Measurements from ENCODE around the gene METTL13.

METTL13 gene

DNA sequence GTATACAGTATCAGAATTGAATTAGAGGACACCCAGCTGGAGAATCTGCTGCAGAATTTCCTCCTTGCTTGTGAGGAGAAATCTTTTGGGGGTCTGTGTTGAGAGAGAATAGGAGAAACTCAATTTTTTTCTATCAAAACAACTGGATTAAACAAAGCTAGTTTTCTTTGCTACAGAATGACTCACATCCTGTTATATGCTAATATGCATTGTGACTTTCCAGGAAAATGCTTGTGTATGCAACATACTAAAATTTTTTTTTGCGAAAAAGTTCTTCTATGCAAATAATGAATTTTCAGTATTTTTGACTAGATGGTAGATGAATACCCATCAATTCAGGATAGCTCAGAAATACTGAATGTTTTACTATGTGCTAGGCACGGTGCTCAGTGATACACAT lies 41.8 kb upstream of the METTL13 start:
- Histone ChIP-seq H3K4me1 (ENCODE audit: insufficient read depth, low read length, severe bottlenecking) (peaks cover 36% of the 10 kb centered on the region), H3K27ac (ENCODE audit: low read depth, low read length, poor library complexity, severe bottlenecking) (no peak overlapping the region), H2AFZ (ENCODE audit: low read length) (no peak overlapping the region), H3K36me3 (ENCODE audit: insufficient read depth, low read length) (peaks cover 36% of the 10 kb centered on the region), H3K4me3 (ENCODE audit: low read depth, low read length, poor library complexity, severe bottlenecking) (no peak overlapping the region), H3K79me2 (ENCODE audit: insufficient read depth, low read length) (peaks cover 9% of the 10 kb centered on the region), H3K9me3 (ENCODE audit: low read length) (no peaks in the 10 kb centered on the region), H3K27me3 (ENCODE audit: insufficient read depth, low read length) (no peaks in the 10 kb centered on the region), H3K4me2 (ENCODE audit: low read length) (no peak overlapping the region), H3K9me2 (ENCODE audit: low read depth, low read length) (no peaks in the 10 kb centered on the region), H3K9ac (ENCODE audit: low read length) (no peak overlapping the region), H4K20me1 (ENCODE audit: insufficient read depth, low read length) (no peaks in the 10 kb centered on the region), H3F3A (ENCODE audit: insufficient read depth, low read length) (no peaks in the 10 kb centered on the region)
- TF ChIP-seq, protein P1, sequence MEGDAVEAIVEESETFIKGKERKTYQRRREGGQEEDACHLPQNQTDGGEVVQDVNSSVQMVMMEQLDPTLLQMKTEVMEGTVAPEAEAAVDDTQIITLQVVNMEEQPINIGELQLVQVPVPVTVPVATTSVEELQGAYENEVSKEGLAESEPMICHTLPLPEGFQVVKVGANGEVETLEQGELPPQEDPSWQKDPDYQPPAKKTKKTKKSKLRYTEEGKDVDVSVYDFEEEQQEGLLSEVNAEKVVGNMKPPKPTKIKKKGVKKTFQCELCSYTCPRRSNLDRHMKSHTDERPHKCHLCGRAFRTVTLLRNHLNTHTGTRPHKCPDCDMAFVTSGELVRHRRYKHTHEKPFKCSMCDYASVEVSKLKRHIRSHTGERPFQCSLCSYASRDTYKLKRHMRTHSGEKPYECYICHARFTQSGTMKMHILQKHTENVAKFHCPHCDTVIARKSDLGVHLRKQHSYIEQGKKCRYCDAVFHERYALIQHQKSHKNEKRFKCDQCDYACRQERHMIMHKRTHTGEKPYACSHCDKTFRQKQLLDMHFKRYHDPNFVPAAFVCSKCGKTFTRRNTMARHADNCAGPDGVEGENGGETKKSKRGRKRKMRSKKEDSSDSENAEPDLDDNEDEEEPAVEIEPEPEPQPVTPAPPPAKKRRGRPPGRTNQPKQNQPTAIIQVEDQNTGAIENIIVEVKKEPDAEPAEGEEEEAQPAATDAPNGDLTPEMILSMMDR (IDR thresholded peaks at IDR 0.05; ENCODE audit: low read length): no peak
- no peak for TF ChIP-seq EZH2 (IDR thresholded peaks at IDR 0.05; ENCODE audit: borderline replicate concordance, low read length)

DNA sequence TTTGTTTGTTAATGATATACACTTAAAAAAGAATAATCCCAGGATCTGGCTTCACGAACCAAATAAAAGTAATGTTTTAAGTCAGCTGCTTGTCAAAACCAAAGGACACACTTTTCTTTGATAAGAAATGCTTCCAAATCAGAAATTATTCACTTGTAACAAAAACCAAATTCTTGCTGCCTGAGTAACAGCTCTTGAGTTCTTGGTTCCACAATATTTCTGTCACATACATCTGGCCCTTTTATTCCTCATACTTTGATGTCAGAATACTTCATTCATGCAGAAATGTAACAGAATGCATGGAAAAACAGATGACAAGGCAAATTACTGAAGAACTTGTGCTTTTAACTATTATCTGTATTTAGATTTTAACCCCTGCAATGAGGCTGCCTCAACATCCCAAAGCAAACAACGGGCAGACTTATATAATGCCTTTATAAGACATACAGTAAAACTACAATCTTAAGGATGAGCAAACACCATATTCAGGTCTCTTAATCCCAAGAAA lies 41.0 kb upstream of the METTL13 start:
- Histone ChIP-seq H3K9me3 (ENCODE audit: low read length) (no peaks in the 10 kb centered on the region), H3K79me2 (ENCODE audit: insufficient read depth, low read length) (peaks cover 9% of the 10 kb centered on the region), H3K36me3 (ENCODE audit: insufficient read depth, low read length) (peaks cover 33% of the 10 kb centered on the region), H3K4me1 (ENCODE audit: insufficient read depth, low read length, severe bottlenecking) (peaks cover 36% of the 10 kb centered on the region), H3K9ac (ENCODE audit: low read length) (peak overlapping the region; percentile 81), H3K4me3 (ENCODE audit: low read depth, low read length, poor library complexity, severe bottlenecking) (peak overlapping the region; percentile 90), H4K20me1 (ENCODE audit: insufficient read depth, low read length) (no peaks in the 10 kb centered on the region), H2AFZ (ENCODE audit: low read length) (no peak overlapping the region), H3K27me3 (ENCODE audit: insufficient read depth, low read length) (no peaks in the 10 kb centered on the region), H3K4me2 (ENCODE audit: low read length) (peak overlapping the region; percentile 87), H3K9me2 (ENCODE audit: low read depth, low read length) (no peaks in the 10 kb centered on the region), H3F3A (ENCODE audit: insufficient read depth, low read length) (no peaks in the 10 kb centered on the region), H3K27ac (ENCODE audit: low read depth, low read length, poor library complexity, severe bottlenecking) (peak overlapping the region; percentile 82)
- TF ChIP-seq, protein P1 (IDR thresholded peaks at IDR 0.05; ENCODE audit: low read length): no peak
- TF ChIP-seq EZH2 (IDR thresholded peaks at IDR 0.05; ENCODE audit: borderline replicate concordance, low read length): no peak

DNA sequence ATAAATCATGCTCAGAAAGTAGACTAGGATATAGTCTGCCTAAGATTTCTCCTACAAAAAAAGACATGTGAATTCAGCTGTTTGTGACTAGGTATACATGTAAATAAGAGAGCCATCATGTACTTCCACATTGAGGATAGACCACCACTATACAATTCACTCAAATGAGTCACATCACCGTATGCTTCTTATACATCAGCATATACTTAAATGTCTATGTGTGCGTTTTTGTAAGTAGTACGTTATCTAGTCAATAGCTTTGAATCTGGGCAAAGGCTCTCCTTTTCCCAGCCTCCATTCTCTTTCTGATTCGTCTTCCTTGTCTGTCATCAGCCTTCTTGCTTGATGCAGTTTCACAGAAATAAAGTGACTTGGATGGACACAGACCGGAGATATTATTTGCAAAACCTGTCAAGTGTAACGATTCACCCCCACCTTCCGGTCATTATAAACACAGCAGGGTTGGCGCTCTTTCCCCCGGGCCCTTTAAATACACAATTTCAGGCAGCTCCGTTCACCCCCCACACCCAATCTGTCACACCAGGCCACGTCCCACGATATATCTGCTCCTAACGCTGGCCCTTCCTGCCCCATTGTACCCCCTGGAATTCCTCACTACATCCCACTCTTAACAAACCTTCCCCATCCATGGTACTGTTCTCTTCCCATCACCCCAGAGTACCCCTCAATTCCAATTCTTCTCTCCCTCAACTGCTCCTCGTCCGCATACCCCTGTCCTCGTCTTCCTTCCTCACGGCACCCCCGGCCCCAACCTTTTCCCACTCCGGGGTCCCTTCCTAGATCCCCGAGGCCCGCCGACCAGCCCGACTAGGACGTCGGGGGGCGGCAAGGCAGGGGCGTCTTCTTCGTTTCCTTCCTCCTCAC lies 40.2 kb upstream of the METTL13 start:
- Histone ChIP-seq H3K4me2 (ENCODE audit: low read length) (peak overlapping the region; percentile 87), H3K27ac (ENCODE audit: low read depth, low read length, poor library complexity, severe bottlenecking) (peak overlapping the region; percentile 82), H3K4me3 (ENCODE audit: low read depth, low read length, poor library complexity, severe bottlenecking) (peak overlapping the region; percentile 90), H3K9me3 (ENCODE audit: low read length) (no peaks in the 10 kb centered on the region), H3K79me2 (ENCODE audit: insufficient read depth, low read length) (peaks cover 9% of the 10 kb centered on the region), H3K9ac (ENCODE audit: low read length) (peak overlapping the region; percentile 81), H3F3A (ENCODE audit: insufficient read depth, low read length) (no peaks in the 10 kb centered on the region), H3K36me3 (ENCODE audit: insufficient read depth, low read length) (peaks cover 25% of the 10 kb centered on the region), H4K20me1 (ENCODE audit: insufficient read depth, low read length) (no peaks in the 10 kb centered on the region), H3K27me3 (ENCODE audit: insufficient read depth, low read length) (no peaks in the 10 kb centered on the region), H3K4me1 (ENCODE audit: insufficient read depth, low read length, severe bottlenecking) (peaks cover 36% of the 10 kb centered on the region), H2AFZ (ENCODE audit: low read length) (peak overlapping the region; percentile 57; the same call in 1 of the 2 replicates), H3K9me2 (ENCODE audit: low read depth, low read length) (no peaks in the 10 kb centered on the region)
- TF ChIP-seq, protein P1 (IDR thresholded peaks at IDR 0.05; ENCODE audit: low read length): no peak
- no peak for TF ChIP-seq EZH2 (IDR thresholded peaks at IDR 0.05; ENCODE audit: borderline replicate concordance, low read length)

Measured in OCI-LY1 (cell line).